SKM-1 treated with dmso at 0.1 percent for 144 hours (cell line): ENCODE results near the gene FBXO31.
"Not testable (repeated sequence)": the region's sequence is repeated elsewhere in the genome, so short reads cannot be mapped to it uniquely, and the experiment has no call there.

Experiments used
- DNase-seq: peaks from one replicate; lab custom pipeline; 2025; ENCODE audit not compliant: unreplicated experiment; lab: John Stamatoyannopoulos, UW

Gene FBXO31

DNA sequence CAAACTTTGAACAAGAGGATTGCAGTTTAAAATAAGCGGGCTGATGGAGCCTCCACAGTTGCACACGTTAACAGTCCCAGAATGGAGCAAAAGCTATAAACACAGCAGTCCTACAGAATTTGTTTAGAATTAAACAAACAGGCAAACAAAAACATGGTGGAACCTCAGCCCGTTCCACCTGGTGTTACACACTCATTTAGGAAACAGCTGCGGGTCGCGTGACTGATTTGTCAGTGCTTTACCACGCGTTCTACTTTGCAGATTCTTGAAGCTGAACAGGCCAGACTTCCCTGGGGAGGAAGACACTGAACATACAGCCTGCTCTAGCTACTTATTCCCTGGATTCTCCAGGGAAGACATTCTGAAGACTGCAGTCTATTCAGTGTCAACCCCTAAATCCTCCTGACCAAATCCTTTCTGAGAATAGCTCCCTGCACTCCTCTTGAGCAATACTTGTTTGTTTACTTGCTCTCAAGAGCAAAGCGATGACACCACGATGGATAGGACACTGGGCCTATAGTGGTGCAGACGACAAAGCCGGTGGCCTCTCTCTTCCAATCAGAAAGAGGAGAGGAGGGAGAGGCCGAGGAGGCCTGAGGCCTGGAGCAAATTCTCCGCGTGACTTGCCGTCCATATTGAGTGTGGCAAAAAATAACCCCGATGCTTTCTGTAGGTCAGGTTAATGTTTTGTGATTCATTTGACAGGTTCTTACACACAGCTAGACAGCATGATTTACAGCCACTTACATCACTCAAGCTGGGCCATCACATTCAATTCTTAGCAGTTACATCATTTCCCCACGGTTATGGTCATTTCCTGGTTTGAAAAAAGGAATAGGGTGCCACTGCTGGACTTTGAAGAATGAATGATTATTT, 4.6 kb upstream of the FBXO31 start:
- peak; percentile 96 for DNase-seq

DNA sequence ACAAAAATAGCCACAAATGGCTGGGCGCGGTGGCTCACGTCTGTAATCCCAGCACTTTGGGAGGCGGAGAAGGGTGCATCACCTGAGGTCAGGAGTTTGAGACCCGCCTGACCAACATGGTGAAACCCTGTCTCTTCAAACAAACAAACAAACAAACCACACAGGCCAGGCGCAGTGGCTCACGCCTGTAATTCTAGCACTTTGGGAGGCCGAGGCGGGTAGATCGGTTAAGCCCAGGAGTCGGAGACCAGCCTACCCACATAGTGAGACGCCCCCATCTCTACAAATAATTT, 1.2 kb upstream of the FBXO31 start:
- not testable (repeated sequence) for DNase-seq

DNA sequence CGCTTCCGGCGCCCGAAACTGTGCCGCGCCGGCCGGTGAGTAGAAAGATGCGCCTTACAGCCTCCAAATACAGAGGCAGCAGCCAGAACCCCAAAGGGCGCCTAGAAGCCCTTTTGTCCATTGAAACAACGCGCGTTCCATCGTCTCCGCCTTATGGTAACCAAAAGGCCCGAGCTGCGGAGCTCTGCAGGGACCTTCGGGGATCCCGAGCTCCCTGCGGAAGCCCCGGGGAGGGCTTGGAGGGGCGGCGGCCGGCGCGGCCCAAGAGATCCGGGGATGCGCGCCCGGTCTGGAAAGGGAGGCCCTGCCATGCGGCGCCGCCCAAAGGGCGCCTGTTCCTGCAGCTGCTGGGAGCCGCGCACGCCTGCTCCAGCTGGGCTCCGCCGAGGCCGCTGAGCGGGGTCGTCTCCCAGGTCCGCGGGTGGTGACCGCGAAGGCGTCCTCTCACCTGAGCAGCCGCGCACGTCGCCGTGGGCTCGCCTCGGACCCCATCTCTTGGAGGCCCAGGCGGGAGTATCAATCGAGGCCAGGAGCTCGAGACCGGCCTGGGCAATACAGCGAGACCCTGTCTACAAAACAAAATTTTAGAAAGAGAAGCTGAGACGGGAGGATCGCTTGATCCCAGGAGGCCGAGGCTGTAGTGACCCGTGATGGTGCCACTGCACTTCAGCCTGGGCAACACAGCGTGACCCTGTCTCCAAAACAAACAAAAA, 742 bp upstream of the FBXO31 start:
- DNase-seq: peak; percentile 80

DNA sequence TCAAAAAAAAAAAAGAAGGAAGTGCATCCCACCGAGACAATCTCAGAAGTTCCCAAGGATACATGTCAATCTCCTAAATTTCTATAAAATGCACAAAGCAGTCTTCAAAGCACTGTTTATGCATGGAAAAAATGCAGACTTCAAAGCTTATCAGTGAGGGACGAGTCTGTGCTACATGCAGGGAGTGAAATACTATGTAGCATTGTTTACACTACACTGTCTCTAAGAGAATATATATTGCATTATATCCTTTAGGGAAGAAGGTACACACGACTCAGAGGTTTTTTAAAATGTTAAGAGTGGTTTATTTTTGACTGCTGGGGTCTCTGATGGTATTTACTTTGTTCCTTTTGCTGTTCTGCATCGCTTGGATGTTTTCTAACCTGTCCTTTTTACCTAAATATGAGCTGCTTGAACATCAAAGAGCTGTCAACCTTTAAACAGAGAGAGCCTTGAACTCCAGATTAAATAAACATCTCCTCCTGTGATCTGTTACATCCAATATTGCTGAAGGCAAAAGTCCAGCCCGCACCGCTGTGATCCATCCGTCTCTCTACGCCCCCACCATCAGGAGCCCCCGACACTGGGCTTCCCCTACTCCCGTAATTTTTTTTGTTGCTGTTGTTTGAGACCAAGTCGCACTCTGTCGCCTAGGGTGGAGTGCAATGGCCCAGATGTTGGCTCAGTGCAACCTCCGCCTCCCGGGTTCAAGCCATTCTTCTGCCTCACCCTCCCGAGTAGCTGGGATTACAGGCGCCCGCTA, 1.4 kb downstream of the FBXO31 start:
- no peak for DNase-seq

DNA sequence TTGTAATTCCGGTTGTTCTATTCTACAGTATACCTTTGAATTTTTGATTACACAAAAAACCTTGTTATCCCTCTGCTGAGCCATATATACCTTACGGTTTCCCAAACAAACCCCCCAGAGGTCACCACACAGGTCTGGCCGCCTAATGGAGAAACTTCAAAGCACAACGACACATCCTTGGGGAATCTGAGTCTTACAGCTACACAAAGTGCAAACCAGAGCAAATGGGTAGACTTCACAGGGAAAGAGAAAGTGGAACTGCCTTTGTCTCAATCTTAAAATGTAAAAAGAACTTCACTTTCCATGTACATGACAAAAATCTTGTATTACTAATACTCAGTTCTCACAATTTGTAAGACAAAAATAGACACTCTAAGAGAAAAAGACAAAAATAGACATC, 2.7 kb downstream of the FBXO31 start:
- DNase-seq: no peak

DNA sequence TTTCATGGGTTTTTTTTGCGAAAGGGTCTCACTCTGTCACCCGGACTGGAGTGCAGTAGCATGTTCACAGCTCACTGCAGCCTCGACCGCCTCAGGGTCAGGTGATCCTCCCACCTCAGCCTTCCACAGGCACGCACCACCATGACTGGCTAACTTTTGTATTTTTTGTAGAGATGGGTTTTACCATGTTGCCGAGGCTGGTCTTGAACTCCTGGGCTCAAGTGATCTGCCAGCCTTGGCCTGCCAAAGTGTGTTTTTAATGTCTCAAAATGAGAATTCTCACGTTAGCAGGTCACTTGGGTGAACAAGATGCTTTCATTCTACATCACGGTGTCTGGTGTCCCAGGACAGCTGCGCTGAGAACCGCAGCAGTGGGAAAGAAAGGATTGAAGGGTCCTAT, 3.2 kb downstream of the FBXO31 start:
- DNase-seq: no peak

DNA sequence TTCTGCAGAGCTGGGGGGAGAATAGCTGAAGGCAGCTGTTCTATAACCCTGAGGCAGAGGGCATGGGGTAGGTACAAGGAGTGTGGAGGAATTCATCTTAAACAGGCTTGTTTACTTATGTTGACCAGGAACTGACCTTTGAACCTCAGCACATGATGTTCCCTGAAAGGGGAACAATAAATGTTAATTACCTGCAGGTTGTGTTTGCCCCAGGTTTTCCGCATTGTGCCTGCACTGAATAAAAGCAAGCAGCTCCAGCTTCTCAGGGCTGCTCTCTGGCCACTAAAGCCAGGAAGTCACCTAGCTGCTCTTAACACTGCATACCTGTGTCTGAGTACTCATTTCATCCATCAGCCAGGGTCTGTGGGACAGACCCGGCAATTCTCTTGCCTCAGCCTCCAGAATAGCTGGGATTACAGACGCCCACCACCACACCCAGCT, 4.2 kb downstream of the FBXO31 start:
- not testable (repeated sequence) for DNase-seq

DNA sequence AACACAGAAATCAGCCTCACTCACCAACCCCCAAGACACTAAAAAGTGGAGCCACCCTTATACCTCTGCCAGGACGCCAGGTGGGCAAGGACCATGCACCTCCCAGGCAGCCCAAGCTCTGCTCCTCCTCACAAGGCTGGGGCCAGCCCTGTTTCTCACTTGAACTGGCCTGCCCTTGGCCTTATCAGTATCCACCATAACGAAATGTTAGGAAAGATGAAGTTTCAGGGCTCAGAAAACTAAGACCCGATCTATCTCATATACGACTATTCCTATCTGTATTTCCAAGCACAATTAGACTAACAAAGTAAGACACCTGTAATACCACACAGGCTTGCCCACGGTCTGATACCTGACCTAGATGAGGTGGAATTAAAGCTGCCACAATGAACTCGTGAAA, 6.9 kb downstream of the FBXO31 start:
- DNase-seq: no peak

DNA sequence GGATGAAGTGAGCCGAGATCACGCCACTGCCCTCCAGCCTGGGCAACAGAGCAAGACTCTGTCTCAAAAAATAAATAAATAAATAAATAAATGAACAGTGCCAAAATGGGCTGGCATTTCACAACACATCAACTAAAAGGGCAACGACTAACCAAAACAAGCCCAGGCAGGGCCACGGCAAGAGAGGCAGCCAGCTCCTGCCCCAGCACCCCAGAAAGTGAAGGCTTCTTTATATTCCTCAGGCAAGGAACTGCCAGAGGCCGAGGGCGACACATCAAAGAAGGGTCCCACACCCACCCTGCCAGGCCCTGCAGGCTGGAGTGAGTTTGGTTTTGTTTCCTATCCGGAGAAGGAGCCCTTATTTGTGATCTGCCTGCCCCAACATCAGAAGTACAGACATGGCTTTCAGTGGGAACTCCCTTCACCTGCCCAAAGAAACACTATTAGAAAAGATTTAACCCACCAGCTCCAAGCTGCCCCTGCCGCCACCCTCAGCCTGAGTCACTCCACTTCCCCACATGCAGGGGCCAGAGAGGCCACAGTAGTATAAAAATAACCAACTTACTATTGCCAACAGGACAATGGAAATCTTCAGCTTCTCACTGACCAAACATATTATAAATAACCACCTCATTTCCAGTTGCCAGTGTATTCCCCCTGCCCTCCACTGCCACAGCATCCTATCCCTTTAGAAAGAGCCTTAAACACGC, 8.0 kb downstream of the FBXO31 start:
- no peak for DNase-seq

DNA sequence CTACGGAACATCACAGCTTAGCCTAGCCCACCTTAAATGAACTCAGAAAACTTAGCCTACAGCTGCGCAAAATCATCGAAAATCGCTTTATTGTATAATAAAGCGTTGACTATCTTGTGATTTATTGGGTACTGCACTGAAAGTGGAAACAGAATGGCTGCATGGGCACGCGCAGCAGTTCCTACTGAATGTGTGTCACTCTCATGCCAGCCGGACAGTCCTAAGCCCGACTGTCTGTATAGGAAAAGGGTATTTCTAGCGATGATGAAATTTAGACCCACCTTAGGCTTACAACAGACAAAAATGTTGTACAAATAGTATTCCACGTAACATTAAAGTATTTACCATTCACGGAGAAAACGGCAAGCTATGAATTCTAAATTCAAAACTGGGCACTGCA, 9.3 kb downstream of the FBXO31 start:
- no peak for DNase-seq

DNA sequence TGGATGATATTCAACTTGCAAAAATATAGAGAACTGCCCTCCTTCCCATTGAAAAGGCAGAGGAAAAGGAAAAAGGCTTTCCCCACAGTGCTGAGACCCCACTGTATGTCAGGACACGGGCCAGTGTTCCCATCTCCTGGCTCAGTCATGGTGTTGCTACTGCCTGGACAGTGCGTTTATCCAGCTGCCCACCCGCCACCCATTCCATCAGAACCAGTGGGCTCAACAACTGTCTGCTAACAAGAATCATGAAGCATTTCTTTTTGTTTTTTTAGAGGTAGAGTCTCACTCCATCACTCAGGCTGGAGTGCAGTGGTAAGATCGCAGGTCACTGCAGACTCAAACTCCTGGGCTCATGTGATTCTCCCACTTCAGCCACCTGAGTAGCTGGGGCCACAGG, 11.3 kb downstream of the FBXO31 start:
- DNase-seq: no peak

DNA sequence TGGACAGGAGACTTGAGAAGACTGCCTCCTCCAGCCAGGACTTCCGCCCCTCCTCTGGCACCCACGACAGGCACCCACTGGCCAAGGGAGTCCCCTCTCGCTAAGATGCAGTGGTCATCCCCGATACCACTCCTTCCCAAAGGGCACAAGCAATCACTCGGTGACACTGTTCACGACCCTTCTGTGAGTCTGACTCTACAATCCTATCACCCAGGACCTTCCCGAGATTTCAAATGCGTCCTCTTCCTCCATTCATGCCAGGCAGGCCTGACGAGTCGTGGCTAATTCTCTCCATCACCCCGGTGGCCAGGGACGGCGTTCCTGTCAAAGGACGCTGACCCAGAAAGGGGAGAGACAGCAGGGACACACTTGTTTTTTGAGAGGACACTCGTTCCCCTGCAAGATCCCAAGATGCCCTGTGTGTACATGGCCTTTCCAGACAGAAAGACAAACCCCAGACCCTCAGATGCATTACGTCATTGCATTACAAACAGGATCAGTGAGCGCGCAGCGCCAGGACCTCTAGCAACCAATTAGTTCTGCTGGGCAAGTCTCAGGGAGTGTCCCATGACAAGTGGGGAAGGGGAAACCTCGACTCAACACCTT, 12.2 kb downstream of the FBXO31 start:
- DNase-seq: no peak

DNA sequence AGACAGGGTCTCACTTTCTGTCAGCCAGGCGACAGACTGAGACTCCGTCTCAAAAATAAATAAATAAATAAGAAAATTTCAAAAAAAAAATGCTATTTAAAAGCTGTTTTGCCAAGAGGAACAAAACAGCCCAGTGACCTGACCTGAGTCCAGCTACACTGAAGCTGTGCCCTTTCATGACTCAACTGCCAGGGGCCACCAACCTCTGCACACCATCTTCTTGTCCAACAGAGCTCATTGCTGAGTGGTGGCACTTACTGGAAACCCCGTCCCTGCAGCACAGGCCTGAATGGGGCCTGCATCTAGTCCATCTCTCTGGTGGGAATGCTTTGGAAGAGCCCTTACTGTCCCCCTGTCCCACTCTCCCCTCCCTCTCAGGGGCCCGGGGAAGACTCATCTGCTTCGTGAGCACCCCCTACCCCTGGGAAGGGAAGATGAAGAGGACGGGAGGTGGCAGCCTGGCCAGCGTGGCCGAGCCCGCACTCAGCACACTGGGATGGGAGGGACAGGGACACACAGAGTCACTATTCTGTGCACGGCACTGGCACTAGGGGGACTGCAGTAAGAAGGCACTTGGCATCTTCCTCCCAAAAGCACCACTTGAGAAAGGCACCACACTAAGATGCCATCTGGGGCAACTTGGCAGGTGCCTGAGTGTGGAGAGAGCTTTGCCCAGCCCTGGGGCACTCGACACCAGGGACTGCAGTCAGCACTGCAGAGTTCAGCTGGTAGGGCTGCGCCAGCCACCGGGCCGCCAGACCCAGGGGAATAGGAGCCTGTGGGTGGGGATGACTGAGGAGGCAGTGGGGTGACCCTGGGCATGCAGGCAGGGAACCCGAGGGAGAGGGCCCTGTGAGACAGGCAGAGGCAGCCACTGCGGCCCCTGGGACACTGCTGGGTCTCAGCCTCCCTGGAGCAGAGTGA, 13.5 kb downstream of the FBXO31 start:
- DNase-seq: no peak

DNA sequence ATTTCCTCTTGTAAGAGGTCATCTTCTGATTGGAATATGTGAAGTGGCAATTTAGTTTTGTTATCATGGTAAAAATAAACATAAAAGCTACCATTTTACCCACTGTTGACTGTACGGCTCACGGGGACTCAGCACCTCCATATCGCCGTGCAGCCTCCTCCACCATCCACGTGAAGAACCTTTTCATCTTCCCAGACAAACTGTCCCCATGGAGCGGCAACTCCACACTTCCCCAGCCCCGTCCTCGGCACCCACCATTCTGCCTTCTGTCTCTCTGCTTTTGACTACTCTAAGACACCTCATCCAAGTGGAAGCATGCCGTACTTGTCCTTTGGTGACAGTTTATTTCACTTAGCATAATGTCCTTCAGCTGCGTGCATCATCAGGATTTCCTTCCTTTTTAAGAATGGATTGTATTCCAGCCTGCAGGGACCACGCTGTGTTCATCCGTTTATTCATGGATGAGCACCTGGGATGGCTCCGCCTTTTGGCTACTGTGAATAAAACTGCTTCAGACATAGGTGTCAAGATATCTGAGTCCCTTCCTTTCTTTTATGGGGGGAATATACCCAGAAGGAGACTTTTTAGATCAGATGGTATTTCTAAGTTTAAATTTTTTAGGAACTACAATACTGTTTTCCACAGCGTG, 14.3 kb downstream of the FBXO31 start:
- DNase-seq: no peak

DNA sequence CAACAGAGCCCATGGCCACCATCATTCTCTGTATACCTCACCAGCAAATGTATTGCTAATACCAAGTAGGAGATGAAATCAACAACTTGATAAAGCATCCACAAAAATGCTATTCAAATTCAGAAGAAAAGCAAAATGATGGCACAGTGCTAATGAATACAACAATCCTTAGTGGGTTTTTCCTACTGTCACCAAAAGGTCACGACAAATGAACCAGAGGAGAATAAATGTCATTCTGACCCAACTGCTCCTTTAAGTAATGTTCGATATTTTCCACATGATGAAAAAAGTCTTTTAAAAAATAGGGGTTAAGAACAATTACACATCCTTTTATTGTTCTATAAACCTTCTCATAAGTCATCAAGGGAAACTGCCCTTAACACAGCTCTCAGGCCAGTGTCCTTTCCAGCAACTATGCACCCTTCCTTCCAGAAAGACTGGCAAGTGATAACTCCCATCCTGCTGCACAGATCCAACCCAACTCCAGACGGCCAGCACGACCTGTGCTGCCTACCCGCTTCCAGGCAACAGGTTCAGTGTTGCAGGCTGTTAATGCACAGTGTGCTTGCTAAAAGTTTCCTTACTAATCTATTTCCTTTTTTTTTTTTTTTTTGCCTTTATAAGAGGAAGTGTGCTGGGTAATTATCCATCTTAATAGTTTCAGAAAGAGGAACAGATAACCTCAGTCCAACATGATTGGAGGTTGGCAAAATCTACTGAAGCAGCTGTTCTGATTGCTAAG, 15.4 kb downstream of the FBXO31 start:
- peak; percentile 80 for DNase-seq

DNA sequence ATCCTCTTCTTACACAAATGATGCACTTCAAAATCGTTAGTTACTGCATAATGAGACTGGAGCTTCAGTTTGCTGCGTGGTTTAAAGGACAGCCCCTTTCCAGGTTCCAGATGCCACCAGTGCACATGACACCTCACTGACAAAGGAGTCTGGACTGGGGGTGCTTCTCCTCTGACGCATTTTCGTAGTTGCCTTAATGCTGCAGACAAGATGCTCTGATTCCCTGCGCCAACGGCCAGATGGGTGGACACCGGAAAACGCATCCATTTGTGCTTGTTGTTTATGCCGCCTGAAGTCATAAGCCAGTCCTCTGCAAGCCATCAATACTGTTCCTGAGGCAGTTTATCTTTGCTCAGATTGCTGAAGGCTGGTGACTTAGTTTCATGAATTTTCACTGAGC, 16.0 kb downstream of the FBXO31 start:
- DNase-seq: no peak

DNA sequence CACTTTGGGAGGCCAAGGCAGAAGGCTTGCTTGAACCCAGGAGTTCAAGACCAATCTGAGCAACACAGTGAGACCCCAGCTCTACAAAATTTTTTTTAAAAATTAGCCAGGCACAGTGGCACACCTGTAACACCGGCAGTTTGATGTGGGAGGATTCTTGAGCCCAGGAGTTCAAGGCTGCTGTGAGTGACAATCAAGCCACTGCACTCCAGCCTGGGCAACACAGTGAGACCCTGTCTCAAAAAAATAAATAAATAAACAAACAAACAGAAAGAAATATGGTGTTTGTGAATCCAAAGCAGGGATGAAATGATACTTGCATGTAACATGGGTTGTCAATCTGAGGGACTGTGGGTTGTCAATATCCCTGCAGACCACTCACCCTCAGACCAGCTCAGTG, 16.6 kb downstream of the FBXO31 start:
- DNase-seq: no peak

DNA sequence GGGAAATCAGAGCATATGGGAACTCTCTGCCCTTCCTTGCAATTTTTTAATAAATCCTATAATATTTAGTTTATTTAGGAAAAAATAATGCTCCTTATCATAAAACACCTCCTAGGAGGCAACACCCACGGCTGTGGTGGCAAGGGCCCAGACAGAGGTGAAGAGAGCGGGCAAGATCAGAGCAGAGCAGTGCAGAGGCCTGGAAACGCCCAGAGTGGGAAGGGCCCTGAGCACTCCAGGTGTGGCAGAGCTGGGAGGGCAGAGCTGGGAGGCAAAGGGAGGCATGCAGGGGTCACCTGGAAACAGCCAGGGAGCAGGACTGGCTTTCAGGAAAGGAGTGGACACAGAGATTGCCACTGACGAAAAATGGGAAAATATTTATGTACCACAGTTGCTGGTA, 17.3 kb downstream of the FBXO31 start:
- no peak for DNase-seq
